ENCODE measurements around the gene BCAR3. TPM values are rescaled to one million over a fixed set of nuclear protein-coding genes. Genes with fewer than 3 reads are reported as not detected.

BCAR3 gene
- total and polyA plus RNA-seq, 4 donors = 12.2 to 33.3 (median 18.2) TPM

DNA sequence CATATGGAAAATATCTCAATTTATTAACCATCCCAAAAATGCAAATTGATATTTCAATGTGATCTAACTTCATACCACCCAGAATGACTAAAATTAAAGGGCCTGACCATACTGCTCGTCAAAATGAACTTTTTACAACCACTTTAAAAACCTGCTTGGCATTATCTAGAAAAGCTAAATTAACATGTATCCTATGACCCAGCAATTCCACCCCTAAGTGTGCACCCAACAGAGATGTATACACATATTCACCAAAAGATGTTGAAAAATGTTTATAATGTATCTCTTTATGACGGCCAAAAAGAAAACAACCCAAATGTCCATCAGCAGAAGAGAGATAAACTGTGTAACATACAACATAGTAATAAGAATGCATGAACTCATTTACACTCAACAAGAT, 1.6 kb upstream of the BCAR3 start:
- DNase-seq = no peak
- 92 to 95% methylated on average over 2 of the region's 2 CpGs for WGBS, 2 donors
- Histone ChIP-seq H3K9ac (ENCODE audit: insufficient read depth in 1 of 2, low read length in 2 of 2) (no peak overlapping the region), H3K9me3 (ENCODE audit: control insufficient read depth in 4 of 4, insufficient read depth in 3 of 4, low read length in 3 of 4) (no peaks in the 10 kb centered on the region), H3K27ac (ENCODE audit: low read depth in 1 of 2, low read length in 1 of 2) (no peak overlapping the region), H3K36me3 (ENCODE audit: control insufficient read depth in 4 of 4, insufficient read depth in 4 of 4, low read length in 4 of 4) (no peaks in the 10 kb centered on the region), H3K4me1 (ENCODE audit: control insufficient read depth in 5 of 5, insufficient read depth in 5 of 5, low read length in 5 of 5) (peaks cover 0 to 24% (median 7%) of the 10 kb centered on the region in 5 donors), H3K27me3 (ENCODE audit: control insufficient read depth in 3 of 3, insufficient read depth in 3 of 3, low read length in 2 of 3) (peaks cover 0 to 7% (median 0%) of the 10 kb centered on the region in 3 donors), H3K4me3 (no peak overlapping the region)
- TF ChIP-seq, protein P1, sequence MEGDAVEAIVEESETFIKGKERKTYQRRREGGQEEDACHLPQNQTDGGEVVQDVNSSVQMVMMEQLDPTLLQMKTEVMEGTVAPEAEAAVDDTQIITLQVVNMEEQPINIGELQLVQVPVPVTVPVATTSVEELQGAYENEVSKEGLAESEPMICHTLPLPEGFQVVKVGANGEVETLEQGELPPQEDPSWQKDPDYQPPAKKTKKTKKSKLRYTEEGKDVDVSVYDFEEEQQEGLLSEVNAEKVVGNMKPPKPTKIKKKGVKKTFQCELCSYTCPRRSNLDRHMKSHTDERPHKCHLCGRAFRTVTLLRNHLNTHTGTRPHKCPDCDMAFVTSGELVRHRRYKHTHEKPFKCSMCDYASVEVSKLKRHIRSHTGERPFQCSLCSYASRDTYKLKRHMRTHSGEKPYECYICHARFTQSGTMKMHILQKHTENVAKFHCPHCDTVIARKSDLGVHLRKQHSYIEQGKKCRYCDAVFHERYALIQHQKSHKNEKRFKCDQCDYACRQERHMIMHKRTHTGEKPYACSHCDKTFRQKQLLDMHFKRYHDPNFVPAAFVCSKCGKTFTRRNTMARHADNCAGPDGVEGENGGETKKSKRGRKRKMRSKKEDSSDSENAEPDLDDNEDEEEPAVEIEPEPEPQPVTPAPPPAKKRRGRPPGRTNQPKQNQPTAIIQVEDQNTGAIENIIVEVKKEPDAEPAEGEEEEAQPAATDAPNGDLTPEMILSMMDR (IDR thresholded peaks at IDR 0.05; ENCODE audit: control extremely low read depth, extremely low read depth) = no peak
- ATAC-seq (ENCODE audit: insufficient read depth, low FRiP score) = no peak

- H3K27ac ChIP-seq (ENCODE audit: low read depth in 1 of 2, low read length in 1 of 2) = peak overlapping the region; percentile 34 to 95
- ATAC-seq (ENCODE audit: insufficient read depth, low FRiP score) = no peak
- 14 to 19% methylated on average over 12 of the region's 12 CpGs for WGBS, 2 donors
Observed at GRCh38 chr1:93681989-93682412, 364 bp upstream of the BCAR3 start.

GRCh38 chr1:93680420-93681100, 1.1 kb downstream of the BCAR3 start:
- Histone ChIP-seq H3K36me3 (ENCODE audit: control insufficient read depth in 4 of 4, insufficient read depth in 4 of 4, low read length in 4 of 4) (peaks cover 0 to 3% (median 0%) of the 10 kb centered on the region in 4 donors), H3K9ac (ENCODE audit: insufficient read depth in 1 of 2, low read length in 2 of 2) (peak overlapping the region in 1 of 2 donors; percentile 59), H3K27ac (ENCODE audit: low read depth in 1 of 2, low read length in 1 of 2) (peak overlapping the region; percentile 89 to 95), H3K27me3 (ENCODE audit: control insufficient read depth in 3 of 3, insufficient read depth in 3 of 3, low read length in 2 of 3) (peaks cover 0 to 7% (median 0%) of the 10 kb centered on the region in 3 donors), H3K4me1 (ENCODE audit: control insufficient read depth in 5 of 5, insufficient read depth in 5 of 5, low read length in 5 of 5) (peaks cover 0 to 34% (median 17%) of the 10 kb centered on the region in 5 donors), H3K4me3 (peak overlapping the region; percentile 80), H3K9me3 (ENCODE audit: control insufficient read depth in 4 of 4, insufficient read depth in 3 of 4, low read length in 3 of 4) (no peaks in the 10 kb centered on the region)
- 14 to 19% methylated on average over 26 to 29 of the region's 29 CpGs for WGBS, 2 donors
- DNase-seq (peak; percentile 67 to 86 (median 78)), ATAC-seq (ENCODE audit: insufficient read depth, low FRiP score) (peak; percentile 84)
- TF ChIP-seq, protein P1 (IDR thresholded peaks at IDR 0.05; ENCODE audit: control extremely low read depth, extremely low read depth) = peak; percentile 43

More at GRCh38 chr1:93681989-93682412, 364 bp upstream of the BCAR3 start:
- peaks cover 0 to 7% (median 0%) of the 10 kb centered on the region in 3 donors for H3K27me3 ChIP-seq (ENCODE audit: control insufficient read depth in 3 of 3, insufficient read depth in 3 of 3, low read length in 2 of 3)
- H3K9me3 ChIP-seq (ENCODE audit: control insufficient read depth in 4 of 4, insufficient read depth in 3 of 4, low read length in 3 of 4) = no peaks in the 10 kb centered on the region
- TF ChIP-seq, protein P1 (IDR thresholded peaks at IDR 0.05; ENCODE audit: control extremely low read depth, extremely low read depth) = no peak
- H3K9ac ChIP-seq (ENCODE audit: insufficient read depth in 1 of 2, low read length in 2 of 2) = peak overlapping the region in 1 of 2 donors; percentile 54
- DNase-seq = no peak
- H3K36me3 ChIP-seq (ENCODE audit: control insufficient read depth in 4 of 4, insufficient read depth in 4 of 4, low read length in 4 of 4) = peaks cover 0 to 3% (median 0%) of the 10 kb centered on the region in 4 donors
- peak overlapping the region; percentile 80 for H3K4me3 ChIP-seq
- H3K4me1 ChIP-seq (ENCODE audit: control insufficient read depth in 5 of 5, insufficient read depth in 5 of 5, low read length in 5 of 5) = peaks cover 0 to 24% (median 14%) of the 10 kb centered on the region in 5 donors
